ENCODE measurements around the gene FBXO9.

GRCh38 chr6:53058388-53059195 lies 6.6 kb upstream of the FBXO9 start:
- TF ChIP-seq SIN3A (IDR thresholded peaks at IDR 0.05; ENCODE audit: low read depth, low read length) (no peak), FOXM1 (IDR thresholded peaks at IDR 0.05; ENCODE audit: low read depth, low read length) (no peak), CTCF (IDR thresholded peaks at IDR 0.05 in 2 of 3, conservative IDR thresholded peaks at IDR 0.05 in 1 of 3; ENCODE audit: control insufficient read depth in 2 of 3, extremely low read depth in 1 of 3, insufficient read depth in 1 of 3, low read depth in 3 of 3, low read length in 3 of 3) (no peak), SKIL (IDR thresholded peaks at IDR 0.05; ENCODE audit: low read depth, poor library complexity, severe bottlenecking) (no peak), EZH2 (IDR thresholded peaks at IDR 0.05; ENCODE audit: borderline replicate concordance, control insufficient read depth, low read depth, low read length) (no peak), NR2C2 (IDR thresholded peaks at IDR 0.05; ENCODE audit: borderline replicate concordance, control insufficient read depth, insufficient read length, low read depth) (no peak), POLR2A (IDR thresholded peaks at IDR 0.05; ENCODE audit: low read depth, low read length) (no peak)
